HCT116 (cell line): Measurements from ENCODE around the gene CASR.

Experiments used
- CTCF ChIP-seq, 3 experiments: fragments of 200-600 bp in 1 of 3; sonication (generic) in 1 of 3; IDR thresholded peaks in 2 of 3; conservative IDR thresholded peaks in 1 of 3; 2 replicates each; pipeline ENCODE4 v1.5.1; 2012 to 2017; ENCODE audit warnings: low read depth in 2 of 3, low read length in 2 of 3, antibody characterized with exemption in 1 of 3, borderline replicate concordance in 1 of 3, control low read depth in 1 of 3, mild to moderate bottlenecking in 1 of 3, mixed read lengths in 1 of 3, mixed run types in 1 of 3, moderate library complexity in 1 of 3; ENCODE audit not compliant: insufficient read depth in 1 of 3
- EZH2 ChIP-seq: fragments of 200-600 bp; sonication (generic); IDR thresholded peaks from 2 replicates; pipeline ENCODE4 v1.6.1; 2017; ENCODE audit warnings: antibody characterized with exemption, mixed run types
- EZH2phosphoT487 ChIP-seq: fragments of 200-600 bp; IDR thresholded peaks from 2 replicates; pipeline ENCODE4 v1.6.1; 2018; ENCODE audit warnings: antibody characterized with exemption, borderline replicate concordance
- FOSL1 ChIP-seq: IDR thresholded peaks from 2 replicates; pipeline ENCODE4 v1.6.1; 2012; ENCODE audit warnings: low read depth

GRCh38 chr3:122253581-122253980, 70.1 kb downstream of the CASR start:
- TF ChIP-seq EZH2phosphoT487 (no peak), EZH2 (no peak), FOSL1 (no peak), CTCF (IDR thresholded peaks at IDR 0.05 in 2 of 3, conservative IDR thresholded peaks at IDR 0.05 in 1 of 3; ENCODE audit: borderline replicate concordance in 1 of 3, insufficient read depth in 1 of 3, low read depth in 2 of 3, low read length in 2 of 3) (no peak)
